ENCODE data around the gene SLC35F5. TPM values are rescaled to one million over a fixed set of nuclear protein-coding genes. Genes with fewer than 3 reads are reported as not detected.
"Not testable (repeated sequence)": the region's sequence is repeated elsewhere in the genome, so short reads cannot be mapped to it uniquely, and the experiment has no call there.

Gene SLC35F5
- total and polyA plus RNA-seq, 2 of the 4 experiments (the other 2 are of a cell fraction): 30.5 to 93.4 TPM

DNA sequence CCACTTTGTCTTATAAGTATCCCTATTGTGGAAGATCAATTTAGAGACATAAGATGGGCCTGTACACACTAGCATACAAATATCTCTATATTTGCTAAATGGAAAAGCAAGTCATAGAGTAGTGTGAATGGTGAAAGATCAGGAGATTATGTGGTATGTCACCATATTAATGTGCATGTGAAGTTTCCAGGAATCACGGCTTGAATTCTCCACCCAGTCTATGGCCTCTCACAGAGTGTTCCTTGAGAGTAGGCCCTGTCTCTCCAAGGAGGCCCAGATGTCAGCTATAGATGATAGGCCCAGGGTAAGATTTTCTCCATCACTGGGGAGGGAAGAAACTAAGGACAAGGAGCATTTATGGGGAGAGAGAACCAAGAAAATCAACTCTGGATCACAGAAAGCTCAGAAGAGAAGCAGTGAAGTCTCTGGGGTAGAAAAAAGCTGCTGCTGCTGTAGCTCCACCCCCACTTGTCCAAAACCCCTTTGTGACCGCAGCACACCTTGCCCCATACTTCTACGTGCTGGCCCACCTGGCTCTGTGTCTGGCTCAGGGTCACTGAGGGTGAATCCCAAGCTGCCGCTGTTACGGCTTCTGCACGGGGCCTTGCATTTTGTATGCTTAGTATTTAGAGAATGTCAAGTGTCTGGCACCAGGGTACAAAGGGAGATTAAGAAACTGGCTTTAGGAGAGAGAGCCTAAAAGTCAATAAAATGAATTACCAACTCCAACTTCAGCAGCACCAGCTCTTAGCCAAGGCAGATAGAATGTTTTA, 91.5 kb downstream of the SLC35F5 start:
- H3K27me3 ChIP-seq (ENCODE audit: control insufficient read depth, insufficient read depth, low read length); H3K79me1 ChIP-seq (ENCODE audit: low read depth in 1 of 2, low read length in 2 of 2); CTCF ChIA-PET; H4K20me1 ChIP-seq (ENCODE audit: insufficient read depth, low read length); H3K9me1 ChIP-seq (ENCODE audit: insufficient read depth, low read length); H2BK5ac ChIP-seq (ENCODE audit: low read depth, low read length, poor library complexity, severe bottlenecking); H3K9me3 ChIP-seq (ENCODE audit: control insufficient read depth, insufficient read depth, low read length); POLR2A ChIA-PET (ENCODE audit: unreplicated experiment); H3K4me1 ChIP-seq (ENCODE audit: control insufficient read depth, insufficient read depth, low read length); H2BK120ac ChIP-seq (ENCODE audit: low read depth, low read length); H2AK5ac ChIP-seq (ENCODE audit: low read depth, low read length); H3K14ac ChIP-seq (replicated peaks; ENCODE audit: low read depth, low read length); H3K23ac ChIP-seq (ENCODE audit: low read depth, low read length); ATAC-seq (ENCODE audit: low read depth); DNase-seq; H4K91ac ChIP-seq (ENCODE audit: insufficient read depth, low read depth, low read length); H2AK9ac ChIP-seq (replicated peaks; ENCODE audit: low read depth, low read length, poor library complexity); intact Hi-C loops (cut with micrococcal nuclease); H3K18ac ChIP-seq (ENCODE audit: low read depth, low read length); H3K56ac ChIP-seq (ENCODE audit: extremely low read depth, insufficient read depth, low read length); H3K4ac ChIP-seq (ENCODE audit: low read depth, low read length); dilution Hi-C loops (cut with HindIII; ENCODE audit: low sequenced_read_pairs, unreplicated experiment); H3K4me3 ChIP-seq (ENCODE audit: insufficient read depth, low read depth, low read length); BruUV-seq (replicated peaks); H3K36me3 ChIP-seq (ENCODE audit: control insufficient read depth, insufficient read depth, low read length); H2BK20ac ChIP-seq (ENCODE audit: low read depth, low read length); in situ Hi-C loops (cut with MboI; ENCODE audit: low sequenced_read_pairs); H4K5ac ChIP-seq (ENCODE audit: low read depth, low read length); H4K8ac ChIP-seq (ENCODE audit: low read depth in 2 of 2, low read length in 2 of 2); H3K9ac ChIP-seq (ENCODE audit: low read depth, low read length); H2AFZ ChIP-seq (replicated peaks; ENCODE audit: low read length, poor library complexity); H2BK15ac ChIP-seq (ENCODE audit: low read depth, low read length); H3K4me2 ChIP-seq (ENCODE audit: low read depth, low read length); H3K27ac ChIP-seq (ENCODE audit: insufficient read depth, low read length): not testable (repeated sequence)
- WGBS, 2 experiments (ENCODE audit: extremely low coverage in 2 of 2, insufficient read length in 1 of 2): no CpG with 5 or more reads among the region's 6 CpGs

DNA sequence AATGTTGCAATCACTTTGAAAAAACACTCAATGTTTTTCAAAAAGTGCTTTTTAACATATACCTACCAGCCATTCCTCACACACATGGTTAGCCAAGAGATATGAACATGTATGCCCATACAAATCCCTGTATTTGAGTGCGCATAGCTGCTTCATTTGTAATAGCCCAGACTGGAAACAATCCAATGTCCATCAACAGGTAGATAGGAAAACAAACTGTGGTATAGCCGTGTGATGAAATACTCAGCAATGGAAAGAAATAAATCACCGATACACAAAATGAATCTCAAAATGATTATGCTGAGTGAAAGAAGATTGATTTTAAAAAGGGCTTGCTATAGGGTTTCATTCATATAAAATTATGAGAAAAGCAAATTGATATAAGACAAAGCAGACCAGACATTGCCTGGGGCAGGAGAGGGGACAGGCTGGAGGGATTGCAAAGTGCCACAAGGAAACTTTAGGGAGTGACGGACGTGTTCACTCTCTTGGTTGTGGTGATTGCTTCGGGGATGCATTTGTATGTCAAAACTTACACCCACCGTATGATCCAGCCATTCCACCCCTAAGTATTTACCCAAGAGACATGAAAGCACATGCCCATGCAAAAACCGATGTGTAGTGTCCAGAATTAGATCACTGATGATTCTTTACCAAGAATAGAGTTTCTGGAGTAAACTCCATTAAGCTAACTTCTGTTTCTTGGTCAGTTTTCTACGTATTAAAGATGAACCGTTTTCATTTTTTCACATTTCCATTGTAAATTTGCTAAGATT, 93.0 kb downstream of the SLC35F5 start:
- POLR2A ChIA-PET (ENCODE audit: unreplicated experiment); H2BK5ac ChIP-seq (ENCODE audit: low read depth, low read length, poor library complexity, severe bottlenecking); H3K4me1 ChIP-seq (ENCODE audit: control insufficient read depth, insufficient read depth, low read length); H4K91ac ChIP-seq (ENCODE audit: insufficient read depth, low read depth, low read length); H4K5ac ChIP-seq (ENCODE audit: low read depth, low read length); H3K36me3 ChIP-seq (ENCODE audit: control insufficient read depth, insufficient read depth, low read length); H4K20me1 ChIP-seq (ENCODE audit: insufficient read depth, low read length); intact Hi-C loops (cut with micrococcal nuclease); H3K27me3 ChIP-seq (ENCODE audit: control insufficient read depth, insufficient read depth, low read length); H3K56ac ChIP-seq (ENCODE audit: extremely low read depth, insufficient read depth, low read length); H2AK9ac ChIP-seq (replicated peaks; ENCODE audit: low read depth, low read length, poor library complexity); H2BK15ac ChIP-seq (ENCODE audit: low read depth, low read length); H3K9ac ChIP-seq (ENCODE audit: low read depth, low read length); H3K79me1 ChIP-seq (ENCODE audit: low read depth in 1 of 2, low read length in 2 of 2); dilution Hi-C loops (cut with HindIII; ENCODE audit: low sequenced_read_pairs, unreplicated experiment); H3K4ac ChIP-seq (ENCODE audit: low read depth, low read length); H2AFZ ChIP-seq (replicated peaks; ENCODE audit: low read length, poor library complexity); BruUV-seq (replicated peaks); H3K27ac ChIP-seq (ENCODE audit: insufficient read depth, low read length); H3K4me3 ChIP-seq (ENCODE audit: insufficient read depth, low read depth, low read length); H2AK5ac ChIP-seq (ENCODE audit: low read depth, low read length); H3K9me3 ChIP-seq (ENCODE audit: control insufficient read depth, insufficient read depth, low read length); DNase-seq; H4K8ac ChIP-seq (ENCODE audit: low read depth in 2 of 2, low read length in 2 of 2); H2BK120ac ChIP-seq (ENCODE audit: low read depth, low read length); H3K4me2 ChIP-seq (ENCODE audit: low read depth, low read length); in situ Hi-C loops (cut with MboI; ENCODE audit: low sequenced_read_pairs); CTCF ChIA-PET; H3K14ac ChIP-seq (replicated peaks; ENCODE audit: low read depth, low read length); H3K18ac ChIP-seq (ENCODE audit: low read depth, low read length); H3K9me1 ChIP-seq (ENCODE audit: insufficient read depth, low read length); ATAC-seq (ENCODE audit: low read depth); H2BK20ac ChIP-seq (ENCODE audit: low read depth, low read length); H3K23ac ChIP-seq (ENCODE audit: low read depth, low read length): not testable (repeated sequence)
- no CpG with 5 or more reads among the region's 10 CpGs for WGBS, 2 experiments (ENCODE audit: extremely low coverage in 2 of 2, insufficient read length in 1 of 2)
